HG02571 (cell line): ENCODE measurements around the gene FAM83G.

Experiments
- ATAC-seq: cut with Tn5 transposase; IDR thresholded peaks from one replicate; pipeline ENCODE4 v1.9.1; 2021; ENCODE audit warnings: mild to moderate bottlenecking, moderate library complexity; ENCODE audit not compliant: unreplicated experiment

FAM83G gene

GRCh38 chr17:18991531-18992315 is 12.8 kb downstream of the FAM83G start:
- ATAC-seq, result no peak

- ATAC-seq, result no peak
These were observed 14.2 kb downstream of the FAM83G start for GRCh38 chr17:18990331-18990730.

GRCh38 chr17:18988546-18989173 is 15.9 kb downstream of the FAM83G start:
- ATAC-seq, result no peak

GRCh38 chr17:18987862-18988545 is 16.6 kb downstream of the FAM83G start:
- no peak for ATAC-seq

- ATAC-seq, result no peak
These were observed 17.3 kb downstream of the FAM83G start for GRCh38 chr17:18987230-18987610.

GRCh38 chr17:18986541-18987229 is 17.9 kb downstream of the FAM83G start:
- no peak for ATAC-seq

GRCh38 chr17:18985475-18985874 is 19.1 kb downstream of the FAM83G start:
- no peak for ATAC-seq

GRCh38 chr17:18984273-18985114 is 20.1 kb downstream of the FAM83G start:
- ATAC-seq, result no peak

GRCh38 chr17:18981642-18982424 is 22.7 kb downstream of the FAM83G start:
- ATAC-seq, result no peak

- no peak for ATAC-seq
These were observed 23.3 kb downstream of the FAM83G start for GRCh38 chr17:18981335-18981641.

GRCh38 chr17:18980682-18981334 is 23.8 kb downstream of the FAM83G start:
- ATAC-seq, result no peak

GRCh38 chr17:18978655-18979054 is 25.9 kb downstream of the FAM83G start:
- no peak for ATAC-seq

- ATAC-seq, result no peak
These were observed 26.5 kb downstream of the FAM83G start for GRCh38 chr17:18978050-18978449.

- no peak for ATAC-seq
These were observed 26.9 kb downstream of the FAM83G start for GRCh38 chr17:18977646-18978045.

GRCh38 chr17:18977021-18977420 is 27.5 kb downstream of the FAM83G start:
- no peak for ATAC-seq

- ATAC-seq, result no peak
These were observed 28.4 kb downstream of the FAM83G start for GRCh38 chr17:18976201-18976600.

- no peak for ATAC-seq
These were observed 29.0 kb downstream of the FAM83G start for GRCh38 chr17:18975597-18975996.

- ATAC-seq, result no peak
These were observed 30.0 kb downstream of the FAM83G start for GRCh38 chr17:18974407-18975149.

GRCh38 chr17:18971801-18972200 is 32.8 kb downstream of the FAM83G start:
- ATAC-seq, result no peak
